RWPE1 (cell line): ENCODE measurements around the gene TBC1D22A.
"Not testable (repeated sequence)": the region's sequence is repeated elsewhere in the genome, so short reads cannot be mapped to it uniquely, and the experiment has no call there.

Experiments
- CTCF ChIA-PET: fragments of 350-600 bp; sonication (Branson Sonifier 250); formaldehyde crosslinking; extraction: SDS; loops from one replicate; lab custom pipeline; 2021; lab: Yijun Ruan, JAX
- POLR2A ChIA-PET: fragments of 400-600 bp; formaldehyde crosslinking; extraction: SDS; loops from one replicate; lab custom pipeline; 2020; ENCODE audit warnings: antibody characterized with exemption; ENCODE audit not compliant: low non-redundant PET; lab: Yijun Ruan, JAX
- DNase-seq: peaks from one replicate; pipeline ENCODE4 v3.0.0; 2012; ENCODE audit warnings: low spot score
- H3K27ac ChIP-seq: fragments of 450-650 bp; 2 replicates; pipeline ENCODE4 v1.5.1; 2017
- CTCF ChIP-seq: fragments of 450-650 bp; conservative IDR thresholded peaks from 2 replicates; pipeline ENCODE4 v1.5.1; 2017; ENCODE audit warnings: low read depth, mild to moderate bottlenecking

The TBC1D22A gene

GRCh38 chr22:46732041-46732379, 30.4 kb upstream of the TBC1D22A start:
- no peak for TF ChIP-seq CTCF
- peak overlapping the region; percentile 76 for H3K27ac ChIP-seq
- CTCF ChIA-PET = interaction anchor here (0.6 to 1.6 kb wide), 2 partner anchors 18 to 169 kb away, joined by 3 to 5 read pairs; no protein-coding TSS in a partner anchor
- DNase-seq = no peak
- POLR2A ChIA-PET = no interaction called here

- ChIA-PET POLR2A (no interaction called here), CTCF (interaction anchor here (0.6 to 1.6 kb wide), 2 partner anchors 18 to 169 kb away, joined by 3 to 5 read pairs; no protein-coding TSS in a partner anchor)
- TF ChIP-seq CTCF = no peak
- no peak for DNase-seq
- H3K27ac ChIP-seq = peak overlapping the region; percentile 76; the same call in 1 of the 2 replicates
Observed at GRCh38 chr22:46732513-46732912, 29.9 kb upstream of the TBC1D22A start.

- H3K27ac ChIP-seq, CTCF ChIA-PET, POLR2A ChIA-PET, DNase-seq: not testable (repeated sequence)
Observed at GRCh38 chr22:46734213-46734722, 28.2 kb upstream of the TBC1D22A start.

DNA sequence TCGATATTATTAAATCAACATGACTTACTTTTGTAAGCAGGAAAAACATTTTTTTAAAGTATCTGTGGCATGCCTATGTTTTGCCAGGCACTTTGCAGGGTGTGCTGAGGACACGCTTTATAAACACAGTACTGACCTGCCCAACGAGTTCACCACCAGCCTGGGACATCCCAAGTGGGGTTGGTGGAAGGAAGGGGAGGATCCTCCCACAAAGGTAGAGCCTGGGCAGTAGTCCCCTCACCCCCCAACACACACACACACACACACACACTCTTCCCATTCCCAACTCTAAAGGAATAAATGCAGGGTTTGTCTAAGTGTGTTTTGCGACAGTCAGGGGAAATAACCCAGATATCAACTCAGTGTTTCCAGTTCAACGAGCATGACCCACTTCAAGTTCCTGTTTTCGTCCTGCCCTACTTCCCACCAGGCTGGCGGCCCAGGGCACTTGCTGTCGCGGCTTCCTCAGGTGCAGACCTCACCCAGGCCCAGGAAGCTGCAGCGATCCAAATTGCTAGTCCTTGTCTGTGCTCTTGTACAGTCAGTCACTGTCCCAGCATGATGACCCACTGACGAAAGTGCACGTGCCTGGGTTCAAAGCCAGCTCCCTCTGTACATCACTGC, 27.5 kb upstream of the TBC1D22A start:
- peak overlapping the region; percentile 96 for H3K27ac ChIP-seq
- ChIA-PET POLR2A (no interaction called here), CTCF (no interaction called here)
- DNase-seq = no peak
- TF ChIP-seq CTCF = no peak

DNA sequence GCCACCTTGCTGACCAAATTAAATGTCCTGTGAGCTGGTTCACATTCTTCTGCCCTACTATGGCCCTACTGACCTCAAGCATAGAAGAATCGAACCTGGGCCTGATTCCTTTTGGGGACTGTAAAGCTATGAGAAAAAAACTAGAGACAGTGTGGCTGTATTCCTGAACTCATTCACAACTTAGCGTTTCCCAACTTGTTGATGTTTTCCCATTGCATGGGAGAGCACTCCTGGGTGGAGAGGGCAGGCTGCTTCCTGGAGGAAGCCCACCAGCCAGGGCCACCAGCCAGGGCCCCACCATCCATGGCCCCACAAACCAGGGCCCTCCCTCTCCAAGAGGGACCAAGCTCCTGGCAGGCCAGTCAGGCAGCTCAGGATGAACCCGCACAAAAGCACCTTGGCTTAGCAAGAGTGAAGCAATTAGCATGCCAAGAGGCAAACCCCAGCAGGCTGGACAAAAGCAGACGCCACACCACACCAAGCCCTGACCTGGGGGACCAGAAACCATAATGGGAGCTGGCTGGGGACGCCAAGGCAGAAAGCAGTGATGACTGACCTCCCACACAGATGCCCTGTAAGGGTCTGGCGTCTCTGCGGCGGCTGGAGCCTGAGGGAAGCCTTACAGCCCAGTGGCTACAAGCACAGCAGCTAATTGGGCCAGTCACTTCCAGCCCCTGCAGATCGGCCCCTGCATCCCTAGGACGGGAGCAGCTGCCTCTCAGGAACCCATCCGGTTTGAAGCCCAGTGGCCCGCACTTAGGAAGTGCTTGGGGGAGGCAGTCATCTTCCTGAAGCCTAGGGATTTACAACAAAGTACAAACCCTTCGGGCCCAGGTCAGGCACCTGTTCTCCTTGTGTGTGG, 26.5 kb upstream of the TBC1D22A start:
- no peak for DNase-seq
- no peak for TF ChIP-seq CTCF
- ChIA-PET CTCF (no interaction called here), POLR2A (no interaction called here)
- peak overlapping the region; percentile 96 for H3K27ac ChIP-seq

GRCh38 chr22:46736705-46737104, 25.7 kb upstream of the TBC1D22A start:
- peak overlapping the region; percentile 96 for H3K27ac ChIP-seq
- ChIA-PET POLR2A (no interaction called here), CTCF (interaction anchor here (0.7 kb wide), 1 partner anchor 11 kb away, joined by 4 read pairs; no protein-coding TSS in a partner anchor)

More at GRCh38 chr22:46736705-46737104, 25.7 kb upstream of the TBC1D22A start:
- no peak for DNase-seq
- no peak for TF ChIP-seq CTCF
